ENCODE data around the gene FAM219A.

The FAM219A gene

GRCh38 chr9:34374905-34375552, 83.3 kb downstream of the FAM219A start:
- TF ChIP-seq GATA2 (IDR thresholded peaks at IDR 0.05; ENCODE audit: low read depth, low read length), result no peak
- TF ChIP-seq GATA3 (IDR thresholded peaks at IDR 0.05; ENCODE audit: low read depth, low read length), result no peak

GRCh38 chr9:34374339-34374738, 84.0 kb downstream of the FAM219A start:
- TF ChIP-seq GATA3 (IDR thresholded peaks at IDR 0.05; ENCODE audit: low read depth, low read length) (no peak), GATA2 (IDR thresholded peaks at IDR 0.05; ENCODE audit: low read depth, low read length) (no peak)

GRCh38 chr9:34373749-34374148, 84.6 kb downstream of the FAM219A start:
- TF ChIP-seq GATA2 (IDR thresholded peaks at IDR 0.05; ENCODE audit: low read depth, low read length) (no peak), GATA3 (IDR thresholded peaks at IDR 0.05; ENCODE audit: low read depth, low read length) (no peak)

GRCh38 chr9:34372467-34373011, 85.8 kb downstream of the FAM219A start:
- TF ChIP-seq GATA2 (IDR thresholded peaks at IDR 0.05; ENCODE audit: low read depth, low read length) (no peak), GATA3 (IDR thresholded peaks at IDR 0.05; ENCODE audit: low read depth, low read length) (no peak)

- TF ChIP-seq GATA2 (IDR thresholded peaks at IDR 0.05; ENCODE audit: low read depth, low read length) (no peak), GATA3 (IDR thresholded peaks at IDR 0.05; ENCODE audit: low read depth, low read length) (no peak)
Observed at GRCh38 chr9:34371886-34372466, 86.4 kb downstream of the FAM219A start.

- TF ChIP-seq GATA2 (IDR thresholded peaks at IDR 0.05; ENCODE audit: low read depth, low read length), result no peak
Observed at GRCh38 chr9:34370970-34371880, 87.1 kb downstream of the FAM219A start.

GRCh38 chr9:34370335-34370969, 87.9 kb downstream of the FAM219A start:
- TF ChIP-seq GATA3 (IDR thresholded peaks at IDR 0.05; ENCODE audit: low read depth, low read length) (no peak), GATA2 (IDR thresholded peaks at IDR 0.05; ENCODE audit: low read depth, low read length) (no peak)

- no peak for TF ChIP-seq GATA2 (IDR thresholded peaks at IDR 0.05; ENCODE audit: low read depth, low read length)
Observed at GRCh38 chr9:34369636-34370035, 88.7 kb downstream of the FAM219A start.

GRCh38 chr9:34366365-34366764, 92.0 kb downstream of the FAM219A start:
- TF ChIP-seq GATA2 (IDR thresholded peaks at IDR 0.05; ENCODE audit: low read depth, low read length) (no peak), GATA3 (IDR thresholded peaks at IDR 0.05; ENCODE audit: low read depth, low read length) (no peak)

GRCh38 chr9:34365282-34365681, 93.1 kb downstream of the FAM219A start:
- no peak for TF ChIP-seq GATA2 (IDR thresholded peaks at IDR 0.05; ENCODE audit: low read depth, low read length)
- no peak for TF ChIP-seq GATA3 (IDR thresholded peaks at IDR 0.05; ENCODE audit: low read depth, low read length)

- TF ChIP-seq GATA3 (IDR thresholded peaks at IDR 0.05; ENCODE audit: low read depth, low read length), result no peak
- no peak for TF ChIP-seq GATA2 (IDR thresholded peaks at IDR 0.05; ENCODE audit: low read depth, low read length)
Observed at GRCh38 chr9:34363619-34364351, 94.6 kb downstream of the FAM219A start.

- TF ChIP-seq GATA3 (IDR thresholded peaks at IDR 0.05; ENCODE audit: low read depth, low read length) (no peak), GATA2 (IDR thresholded peaks at IDR 0.05; ENCODE audit: low read depth, low read length) (no peak)
Observed at GRCh38 chr9:34362614-34363214, 95.7 kb downstream of the FAM219A start.

- TF ChIP-seq GATA3 (IDR thresholded peaks at IDR 0.05; ENCODE audit: low read depth, low read length) (no peak), GATA2 (IDR thresholded peaks at IDR 0.05; ENCODE audit: low read depth, low read length) (no peak)
Observed at GRCh38 chr9:34349324-34349723, 109.0 kb downstream of the FAM219A start.

Data from SH-SY5Y (cell line).